ENCODE data around the gene CYP3A7.
"Not testable (repeated sequence)": the region's sequence is repeated elsewhere in the genome, so short reads cannot be mapped to it uniquely, and the experiment has no call there.

CYP3A7 gene

DNA sequence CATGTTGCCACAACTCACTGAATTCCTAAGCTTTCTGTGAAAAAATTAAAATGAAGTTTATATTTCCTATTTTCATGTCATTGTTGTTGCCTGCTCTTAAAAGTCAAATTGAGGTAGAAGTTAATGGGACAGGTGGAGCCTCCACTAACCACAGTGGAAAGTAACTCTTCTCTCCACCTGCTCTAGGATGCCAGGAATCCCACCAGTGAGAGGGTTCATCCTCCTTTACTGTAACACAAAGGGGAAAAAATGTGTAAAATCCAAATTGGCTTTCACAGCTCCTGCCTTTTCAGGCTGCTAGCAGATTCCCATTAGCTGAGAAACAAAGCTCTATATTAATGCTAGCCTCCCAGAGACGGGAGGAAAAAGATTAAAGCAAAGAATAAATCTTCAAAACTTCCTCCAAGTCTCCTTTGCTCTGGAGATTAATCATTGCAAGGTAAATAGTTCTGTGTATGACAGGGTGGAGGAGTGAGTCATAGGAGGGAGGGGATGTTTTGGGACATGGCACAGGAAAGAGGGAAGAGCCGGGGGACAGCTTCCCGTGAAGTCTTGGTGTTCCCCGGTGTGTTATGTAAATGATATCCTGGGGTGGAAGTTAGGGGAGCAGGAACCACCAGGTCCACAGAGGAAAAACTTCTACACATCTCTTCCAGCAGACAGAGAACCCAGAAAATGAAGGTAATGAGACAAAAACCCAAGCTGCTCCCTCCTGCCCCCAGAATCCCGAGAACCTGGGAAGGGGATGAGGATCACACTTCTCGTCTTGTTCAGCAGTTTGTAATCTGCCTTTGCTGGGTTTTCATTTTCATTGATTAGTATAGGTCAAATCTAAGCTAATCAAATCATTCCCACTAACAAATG is 35.9 kb downstream of the CYP3A7 start:
- not testable (repeated sequence) for DNase-seq

DNA sequence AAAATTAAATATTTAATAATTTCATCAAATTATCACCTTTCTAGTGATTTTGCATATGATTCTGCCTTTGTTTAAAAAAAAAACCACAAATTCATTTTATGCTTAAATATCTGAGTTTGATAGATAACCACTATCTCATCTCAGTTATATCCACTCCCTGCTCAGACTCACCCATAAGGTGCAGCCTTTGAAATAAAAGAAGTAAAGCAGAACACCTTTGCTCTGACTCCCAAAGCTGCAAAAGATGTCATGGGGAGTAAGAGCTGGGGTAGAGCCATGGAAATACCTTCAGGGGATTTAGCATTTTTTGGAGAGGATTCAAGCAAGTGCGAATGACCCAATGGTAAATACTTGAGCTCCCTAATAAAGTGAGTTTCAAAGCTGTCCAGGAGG is 40.1 kb downstream of the CYP3A7 start:
- DNase-seq = no peak

DNA sequence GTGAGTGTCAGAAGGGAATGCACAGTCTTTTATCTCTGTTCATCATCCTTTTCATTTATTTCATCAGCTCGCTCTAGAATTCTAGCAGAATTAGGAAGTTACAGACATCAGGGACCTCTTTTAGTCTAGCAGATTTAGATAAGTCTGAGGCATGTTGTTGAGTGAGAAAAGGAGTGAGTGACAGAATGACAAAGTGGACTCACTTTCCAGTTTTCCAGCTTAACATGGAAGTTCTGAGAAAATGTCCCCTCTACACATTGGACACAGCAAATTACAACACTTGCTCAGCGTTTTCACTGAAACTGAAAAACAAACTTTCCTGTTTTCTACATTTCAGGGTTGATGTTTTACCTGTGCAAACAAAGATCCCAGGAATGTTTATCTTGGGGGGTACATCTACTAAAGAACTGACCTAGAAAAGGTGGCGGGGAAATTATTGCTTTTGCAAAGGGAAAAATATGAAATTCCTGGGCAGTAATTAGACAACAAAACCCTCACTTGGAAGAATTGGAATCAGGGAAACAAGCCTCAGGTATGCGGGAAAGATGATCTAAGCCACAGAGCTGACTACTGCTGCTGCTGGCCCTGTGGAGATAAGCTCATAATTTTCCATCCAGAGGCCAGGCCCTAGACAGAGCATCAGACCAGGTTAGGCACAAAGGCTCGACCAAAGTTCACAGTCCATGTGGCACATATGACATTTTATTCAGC is 40.6 kb downstream of the CYP3A7 start:
- DNase-seq = no peak

DNA sequence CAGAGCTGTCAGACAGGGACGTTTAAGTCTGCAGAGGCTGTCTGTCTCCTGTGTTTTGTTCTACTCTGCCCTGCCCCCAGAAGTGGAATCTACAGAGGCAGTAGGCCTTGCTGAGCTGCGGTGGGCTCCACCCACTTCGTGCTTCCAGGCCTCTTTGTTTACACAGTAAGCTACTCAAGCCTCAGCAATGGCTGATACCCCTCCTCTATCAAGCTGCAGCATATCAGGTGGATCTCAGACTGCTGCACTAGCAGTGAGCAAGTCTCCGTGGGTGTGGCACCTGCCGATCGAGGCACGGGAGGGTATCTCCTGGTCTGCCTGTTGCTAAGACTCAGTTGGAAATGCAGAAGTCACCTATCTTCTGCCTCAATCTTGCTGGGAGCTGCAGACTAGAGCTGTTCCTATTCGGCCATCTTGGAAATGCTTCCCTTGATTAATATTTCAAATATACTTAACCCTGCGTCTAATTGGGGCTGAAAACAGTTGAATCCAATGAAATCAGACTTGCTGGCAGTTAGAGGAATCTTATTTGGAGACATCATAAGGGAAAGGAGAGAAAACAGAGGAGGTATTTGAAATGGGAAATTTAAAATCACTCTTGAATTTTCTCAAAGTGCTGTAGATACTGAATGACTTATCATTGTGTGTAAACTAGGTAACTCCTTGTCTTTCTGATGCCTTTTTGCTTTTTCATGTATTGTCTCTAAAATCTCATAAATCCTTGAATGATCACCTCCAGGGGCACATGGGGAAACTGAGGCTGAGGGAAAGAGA is 41.4 kb downstream of the CYP3A7 start:
- DNase-seq = no peak

DNA sequence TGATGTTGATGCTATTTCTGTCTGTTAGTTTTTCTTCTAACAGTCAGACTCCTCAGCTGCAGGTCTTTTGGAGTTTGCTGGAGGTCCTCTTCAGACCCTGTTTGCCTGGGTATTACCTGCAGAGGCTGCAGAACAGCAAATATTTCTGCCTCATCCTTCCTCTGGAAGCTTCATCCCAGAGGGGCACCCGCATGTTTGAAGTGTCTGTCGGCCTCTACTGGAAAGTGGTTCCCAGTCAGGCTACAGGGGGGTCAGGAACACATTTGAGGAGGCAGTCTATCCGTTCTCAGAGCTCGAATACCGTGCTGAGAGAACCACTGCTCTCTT is 41.9 kb downstream of the CYP3A7 start:
- DNase-seq = no peak

DNA sequence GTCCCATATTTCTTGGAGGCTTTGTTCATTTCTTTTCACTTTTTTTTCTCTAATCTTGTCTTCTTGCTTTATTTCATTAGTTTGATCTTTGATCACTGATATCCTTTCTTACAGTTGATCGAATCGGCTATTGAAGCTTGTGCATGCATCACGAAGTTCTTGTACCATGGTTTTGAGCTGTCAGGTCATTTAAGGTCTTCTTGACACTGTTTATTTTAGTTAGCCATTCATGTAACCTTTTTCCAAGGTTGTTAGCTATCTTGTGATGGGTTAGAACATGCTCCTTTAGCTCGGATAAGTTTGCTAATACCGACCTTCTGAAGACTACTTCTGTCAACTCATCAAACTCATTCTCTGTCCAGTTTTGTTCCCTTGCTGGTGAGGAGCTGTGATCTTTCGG is 42.4 kb downstream of the CYP3A7 start:
- not testable (repeated sequence) for DNase-seq

DNA sequence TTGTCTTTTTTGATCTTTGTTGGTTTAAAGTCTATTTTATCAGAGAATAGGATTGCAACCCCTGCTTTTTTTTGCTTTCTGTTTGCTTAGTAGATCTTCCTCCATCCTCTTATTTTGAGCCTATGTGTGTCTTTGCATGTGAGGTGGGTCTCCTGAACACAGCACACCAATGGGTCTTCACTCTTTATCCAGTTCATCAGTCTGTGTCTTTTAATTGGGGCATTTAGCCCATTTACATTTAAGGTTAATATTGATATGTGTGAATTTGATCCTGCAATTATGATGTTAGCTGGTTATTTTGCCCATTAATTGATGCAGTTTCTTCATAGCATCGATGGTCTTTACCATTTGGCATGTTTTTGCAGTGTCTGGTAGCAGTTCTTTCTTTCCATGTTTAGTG is 43.3 kb downstream of the CYP3A7 start:
- not testable (repeated sequence) for DNase-seq

DNA sequence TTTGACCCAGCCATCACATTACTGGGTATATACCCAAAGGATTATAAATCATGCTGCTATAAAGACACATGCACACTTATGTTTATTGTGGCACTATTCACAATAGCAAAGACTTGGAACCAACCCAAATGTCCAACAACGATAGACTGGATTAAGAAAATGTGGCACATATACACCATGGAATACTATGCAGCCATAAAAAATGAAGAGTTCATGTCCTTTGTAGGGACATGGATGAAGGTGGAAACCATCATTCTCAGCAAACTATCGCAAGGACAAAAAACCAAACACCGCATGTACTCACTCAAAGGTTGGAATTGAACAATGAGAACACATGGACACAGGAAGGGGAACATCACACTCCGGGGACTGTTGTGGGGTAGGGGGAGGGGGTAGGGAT is 44.1 kb downstream of the CYP3A7 start:
- DNase-seq = not testable (repeated sequence)

DNA sequence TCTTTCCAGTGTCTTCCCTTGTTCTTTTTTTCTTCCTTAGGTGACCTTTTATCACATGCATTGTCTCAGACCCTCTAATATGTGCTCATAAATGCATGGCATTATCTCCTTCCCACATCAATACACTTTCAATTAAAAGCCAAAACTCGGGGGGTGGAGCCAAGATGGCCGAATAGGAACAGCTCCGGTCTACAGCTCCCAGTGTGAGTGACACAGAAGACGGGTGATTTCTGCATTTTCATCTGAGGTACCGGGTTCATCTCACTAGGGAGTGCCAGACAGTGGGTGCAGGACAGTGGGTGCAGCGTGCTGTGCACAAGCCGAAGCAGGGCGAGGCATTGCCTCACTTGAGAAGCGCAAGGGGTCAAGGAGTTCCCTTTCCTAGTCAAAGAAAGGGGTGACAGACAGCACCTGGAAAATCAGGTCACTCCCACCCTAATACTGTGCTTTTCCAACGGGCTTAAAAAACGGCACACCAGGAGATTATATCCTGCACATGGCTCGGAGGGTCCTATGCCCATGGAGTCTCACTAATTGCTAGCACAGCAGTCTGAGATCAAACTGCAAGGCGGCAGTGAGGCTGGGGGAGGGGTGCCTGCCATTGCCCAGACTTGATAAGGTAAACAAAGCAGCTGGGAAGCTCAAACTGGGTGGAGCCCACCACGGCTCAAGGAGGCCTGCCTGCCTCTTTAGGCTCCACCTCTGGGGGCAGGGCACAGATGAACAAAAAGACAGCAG is 49.0 kb downstream of the CYP3A7 start:
- not testable (repeated sequence) for DNase-seq

DNA sequence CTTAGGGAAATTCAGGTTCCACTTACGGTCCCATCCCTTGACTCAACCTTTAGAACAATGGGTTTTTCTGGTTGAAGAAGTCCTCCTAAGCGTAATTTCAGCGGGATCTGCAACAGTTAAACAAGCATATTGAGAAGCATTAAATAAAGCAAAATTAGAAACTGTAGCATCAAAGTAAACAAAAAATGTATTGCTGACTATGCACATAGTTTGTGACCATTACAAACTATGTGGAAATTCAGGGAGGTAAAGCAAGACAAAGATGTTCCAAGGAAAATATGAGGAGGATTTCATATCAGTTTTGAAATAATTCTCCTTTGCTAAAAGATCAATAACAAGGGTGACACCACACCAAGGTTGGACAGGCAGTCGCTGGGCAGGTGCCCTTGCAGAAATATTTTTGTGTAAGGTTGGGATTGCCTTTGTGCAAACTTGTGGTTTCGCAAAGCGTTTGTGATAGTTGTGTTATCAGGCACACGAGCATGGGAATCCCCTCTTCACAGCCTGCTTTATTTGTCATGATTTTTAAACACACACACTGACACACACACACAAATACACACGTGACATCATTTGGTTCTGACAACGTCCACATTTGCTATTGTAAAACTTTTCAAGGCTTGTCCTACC is 49.8 kb downstream of the CYP3A7 start:
- DNase-seq = no peak

DNA sequence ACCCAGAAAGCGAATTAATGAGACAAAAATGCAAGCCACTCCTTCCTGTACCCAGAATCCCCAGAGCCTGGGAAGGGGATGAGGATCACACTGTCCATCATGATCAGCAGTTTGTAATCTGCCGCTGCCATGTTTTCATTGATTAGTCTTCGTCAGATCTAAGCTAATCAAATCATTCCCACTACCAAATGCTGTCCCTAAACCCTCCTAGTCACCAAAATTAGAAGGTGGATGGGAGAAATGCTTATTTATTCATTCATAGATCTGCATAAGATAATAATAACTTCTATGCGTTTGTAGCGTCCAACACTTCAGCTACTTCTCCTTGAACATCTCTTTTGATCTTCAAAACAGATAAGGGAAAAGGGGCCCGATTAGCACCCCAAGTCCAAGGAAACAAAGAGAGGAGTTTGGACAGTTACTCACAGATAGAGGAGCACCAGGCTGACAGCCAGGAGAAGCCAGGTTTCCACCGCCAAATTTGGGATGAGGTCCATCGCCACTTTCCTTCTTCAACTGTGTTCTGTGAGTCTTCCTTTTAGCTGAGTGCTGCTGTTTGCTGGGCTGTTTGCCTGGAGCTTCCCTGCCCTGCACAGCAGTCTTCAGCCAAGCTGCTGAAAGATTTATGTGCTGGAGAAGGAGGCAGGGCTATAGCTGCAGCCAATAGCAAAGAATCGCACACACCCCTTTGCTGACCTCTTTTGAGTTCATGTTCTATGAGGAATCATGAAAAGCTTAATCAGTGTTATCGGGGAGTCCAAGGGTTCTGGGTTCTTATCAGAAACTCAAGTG is 55.4 kb downstream of the CYP3A7 start, which contains the start of gene CYP3A5:
Gene CYP3A5, minus strand, starts transcription at position 597 of the 792 bp plus-strand sequence. Its CDS starts 100 bp downstream, at position 497.
- DNase-seq = no peak

DNA sequence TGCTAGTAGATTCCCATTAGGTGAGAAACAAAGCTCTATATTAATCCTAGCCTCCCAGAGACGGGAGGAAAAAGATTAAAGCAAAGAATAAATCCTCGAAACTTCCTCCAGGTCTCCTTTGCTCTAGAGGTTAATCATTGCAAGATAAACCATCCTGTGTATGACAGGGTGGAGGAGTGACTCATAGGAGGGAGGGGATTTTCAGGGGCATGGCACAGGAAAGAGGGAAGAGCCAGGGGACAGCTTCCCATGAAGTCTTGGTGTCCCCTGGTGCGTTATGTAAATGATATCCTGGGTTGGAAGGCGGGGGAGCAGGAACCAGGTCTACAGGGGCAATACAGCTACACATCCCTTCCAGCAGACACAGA is 56.0 kb downstream of the CYP3A7 start:
- DNase-seq = no peak

DNA sequence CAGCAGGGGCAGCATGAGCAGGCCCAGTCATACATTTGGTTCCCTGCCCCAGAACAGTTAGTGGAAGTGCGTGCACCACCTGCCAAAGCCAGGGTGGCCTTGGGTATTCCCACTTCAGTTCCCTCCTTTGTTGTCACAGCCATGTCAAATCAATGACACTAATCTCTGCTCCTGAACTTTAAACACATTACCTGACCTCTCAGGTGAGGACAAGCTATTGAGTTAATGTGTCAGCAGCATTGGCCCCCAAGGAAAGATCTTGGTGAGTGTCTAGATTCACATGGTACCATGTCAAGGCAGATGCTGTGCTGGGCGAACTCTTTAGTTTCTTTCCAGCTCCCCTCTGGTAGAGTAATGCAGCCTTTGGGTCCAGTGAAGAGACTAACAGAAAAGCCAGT is 57.3 kb downstream of the CYP3A7 start:
- DNase-seq = no peak

DNA sequence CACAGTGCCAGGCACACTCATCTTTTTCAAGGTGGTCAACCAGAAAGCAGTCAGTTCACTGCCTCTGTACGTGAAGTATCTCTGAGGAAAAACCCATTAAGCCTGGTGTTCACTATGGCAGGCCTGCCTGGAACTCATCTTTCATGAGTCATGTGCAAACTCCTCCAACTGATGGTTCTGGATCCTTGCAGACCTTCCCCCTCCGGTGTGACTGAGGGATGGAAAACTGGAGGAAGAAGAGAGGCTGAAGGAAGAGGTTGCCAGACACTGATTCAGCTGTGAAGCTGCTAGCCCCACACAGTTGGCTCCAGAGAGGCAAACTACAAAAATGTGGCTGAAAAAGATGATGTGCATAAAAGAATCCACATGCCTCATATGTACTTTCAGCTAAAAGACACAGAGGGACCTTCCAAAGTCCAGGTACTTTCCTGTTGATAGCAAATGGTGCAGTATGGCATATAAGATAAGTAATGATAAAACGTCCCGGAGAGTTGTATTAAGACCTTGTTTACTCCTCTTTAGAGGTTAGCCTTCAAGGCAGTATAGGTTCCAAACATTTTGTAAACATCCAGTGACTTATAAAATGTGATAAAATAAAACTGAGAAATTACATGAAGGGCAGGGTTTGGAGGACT is 57.9 kb downstream of the CYP3A7 start:
- no peak for DNase-seq

DNA sequence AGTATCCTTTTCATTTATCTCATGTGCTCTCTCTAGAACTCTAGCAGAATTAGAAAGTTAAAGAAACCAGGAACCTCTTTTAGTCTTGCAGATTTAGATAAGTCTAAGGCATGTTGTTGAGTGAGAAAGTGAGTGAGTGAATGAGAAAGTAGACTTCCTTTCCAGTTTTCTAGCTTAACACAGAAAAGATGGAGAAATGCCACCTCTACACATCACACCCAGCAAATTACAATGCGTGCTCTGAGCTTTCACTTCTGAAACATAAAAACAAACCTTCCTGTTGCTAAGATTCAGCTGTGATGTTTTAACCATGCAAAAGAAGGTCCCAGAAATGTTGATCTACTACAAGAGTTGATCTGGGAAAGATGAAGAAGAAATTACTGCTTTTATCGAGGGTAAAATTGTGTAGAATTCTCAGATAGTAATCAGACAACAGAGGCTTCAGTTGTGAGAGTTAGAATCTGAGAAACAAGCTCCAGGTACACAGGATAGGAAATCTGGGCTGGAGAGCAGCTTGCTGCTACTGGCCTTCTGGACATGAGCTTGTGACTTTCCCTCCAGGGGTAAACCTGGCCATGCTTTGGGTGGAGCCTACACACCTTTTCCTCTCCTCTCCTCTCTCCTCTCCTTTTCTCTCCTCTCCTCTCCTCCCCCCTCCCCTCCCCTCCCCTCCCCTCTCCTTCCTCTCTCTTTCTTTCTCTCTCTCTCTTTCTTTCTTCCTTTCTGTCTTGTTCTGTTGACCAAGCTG is 59.8 kb downstream of the CYP3A7 start:
- no peak for DNase-seq

DNA sequence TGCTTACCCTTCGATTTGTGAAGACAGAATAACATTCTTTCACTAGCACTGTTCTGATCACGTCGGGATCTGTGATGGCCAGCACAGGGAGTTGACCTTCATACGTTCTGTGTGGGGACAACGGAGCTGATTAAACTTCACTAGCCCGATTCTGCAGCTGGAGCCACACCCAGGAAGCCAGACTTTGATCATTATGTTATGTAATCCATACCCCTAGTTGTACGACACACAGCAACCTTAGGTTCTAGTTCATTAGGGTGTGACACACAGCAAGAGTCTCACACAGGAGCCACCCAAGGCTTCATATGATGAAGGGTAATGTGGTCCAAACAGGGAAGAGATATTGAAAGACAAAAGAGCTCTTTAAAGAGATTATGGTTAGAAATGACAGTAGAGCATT is 62.4 kb downstream of the CYP3A7 start:
- no peak for DNase-seq

DNA sequence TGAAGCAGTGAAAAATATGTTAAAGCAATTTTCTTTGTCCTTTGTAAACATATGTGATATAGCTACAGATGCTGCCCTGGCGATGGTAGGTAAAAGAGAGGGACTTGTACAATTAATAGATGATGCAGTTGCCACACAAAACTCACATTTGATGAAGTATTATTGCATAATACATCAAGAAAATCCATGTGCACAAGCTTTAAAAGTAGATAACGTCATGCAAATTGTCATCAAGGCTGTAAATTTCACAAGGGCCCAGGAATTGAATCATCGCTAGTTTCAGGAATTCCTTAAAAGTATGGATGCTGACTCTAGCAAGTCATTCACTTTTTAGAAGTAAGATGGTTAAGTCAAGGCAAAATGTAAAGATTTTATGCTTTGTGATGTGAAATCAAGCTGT is 65.2 kb downstream of the CYP3A7 start:
- no peak for DNase-seq

DNA sequence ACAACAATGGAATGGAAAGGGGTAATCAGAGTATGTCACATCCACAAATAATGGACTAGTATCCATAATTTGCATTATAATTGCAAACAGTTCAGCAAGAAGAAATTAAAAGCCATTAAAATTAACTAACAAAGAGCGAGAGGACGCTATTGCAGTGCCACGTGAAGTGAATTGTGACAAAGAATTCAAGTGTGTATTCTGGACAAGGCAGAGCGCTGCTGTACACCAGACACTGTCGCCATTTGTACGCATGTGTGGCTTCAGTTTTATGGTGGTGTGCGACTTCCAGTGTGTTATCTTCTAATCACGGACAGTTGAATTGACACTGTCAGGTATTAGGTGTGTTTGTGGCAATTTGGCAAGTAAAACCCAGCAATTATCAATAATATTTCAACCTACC is 66.5 kb downstream of the CYP3A7 start:
- no peak for DNase-seq

DNA sequence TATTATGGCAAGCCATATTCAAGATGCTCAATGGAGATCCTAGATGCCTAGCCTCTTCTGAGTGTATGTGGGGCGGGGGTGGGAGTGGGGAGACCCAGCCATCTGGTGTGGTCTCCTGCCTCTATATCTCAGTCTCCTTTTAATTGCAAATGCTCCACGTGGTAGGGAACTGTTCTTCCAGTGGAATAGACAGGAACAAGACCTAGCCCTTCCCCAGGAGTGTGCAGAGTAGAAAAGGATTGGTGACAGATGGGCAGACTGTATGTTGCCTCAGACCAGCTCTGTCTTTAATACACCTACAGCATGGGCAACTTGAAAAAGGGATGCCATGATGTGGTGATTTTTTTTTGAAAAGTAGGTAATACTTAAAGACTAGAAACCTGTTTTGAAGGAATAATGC is 67.8 kb downstream of the CYP3A7 start:
- DNase-seq = no peak

DNA sequence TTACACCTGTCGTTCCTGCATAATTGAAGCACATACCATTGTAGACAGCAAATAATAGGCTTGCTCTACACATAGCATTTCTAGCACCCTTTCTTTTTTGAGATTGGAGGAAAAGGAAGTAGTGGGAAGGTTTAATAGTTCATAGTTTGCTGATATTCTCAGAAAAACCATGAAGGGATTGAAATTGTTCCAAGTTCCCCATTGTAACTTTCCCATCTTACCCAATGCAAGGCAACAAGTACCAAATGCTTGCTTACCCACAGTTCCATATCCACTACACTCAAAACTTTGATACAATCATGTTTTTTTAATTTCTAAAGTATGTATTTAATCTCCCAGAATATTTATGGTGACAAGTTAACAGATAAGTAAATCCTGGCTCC is 69.0 kb downstream of the CYP3A7 start:
- no peak for DNase-seq
